Transverse colon (tissue), 3 donors: ENCODE measurements around the gene UBE2L5.

ENCODE experiments used
- EP300 ChIP-seq: sonication (generic); formaldehyde crosslinking; IDR thresholded peaks from one replicate; pipeline ENCODE4 v1.6.1; 2017; ENCODE audit warnings: antibody characterized with exemption, low read depth
- TF ChIP-seq, protein P1 (sequence below), 5 experiments: fragments of 200-600 bp in 3 of 5; fragments of 450-650 bp in 2 of 5; sonication (generic) in 3 of 5; IDR thresholded peaks; 1 replicate in 2 of 5; 2 replicates in 3 of 5; pipeline ENCODE4 v1.5.1; 2016 to 2017; ENCODE audit warnings: antibody characterized with exemption in 5 of 5, inconsistent platforms in 3 of 5, mild to moderate bottlenecking in 2 of 5, moderate library complexity in 1 of 5

DNA sequence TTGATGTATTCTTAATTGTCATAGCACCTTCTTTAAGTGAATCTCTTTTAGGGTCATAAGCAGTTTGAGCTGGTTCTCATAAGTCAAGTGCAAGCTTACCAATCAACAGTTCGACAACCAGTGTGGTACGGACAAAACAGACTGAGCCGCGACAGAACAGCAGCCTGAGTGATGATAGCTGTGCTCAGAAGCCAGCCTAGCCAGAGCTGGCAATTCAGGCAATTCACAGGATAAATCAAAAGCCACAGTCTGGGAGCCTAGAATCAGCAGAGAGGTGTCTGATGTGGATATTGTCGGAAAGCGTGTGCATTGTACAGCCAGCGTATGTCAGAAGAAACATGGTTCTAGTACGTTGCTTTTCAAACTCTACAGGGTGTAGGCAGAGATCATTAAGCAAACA is 14.9 kb downstream of the UBE2L5 start:
- TF ChIP-seq, protein P1, sequence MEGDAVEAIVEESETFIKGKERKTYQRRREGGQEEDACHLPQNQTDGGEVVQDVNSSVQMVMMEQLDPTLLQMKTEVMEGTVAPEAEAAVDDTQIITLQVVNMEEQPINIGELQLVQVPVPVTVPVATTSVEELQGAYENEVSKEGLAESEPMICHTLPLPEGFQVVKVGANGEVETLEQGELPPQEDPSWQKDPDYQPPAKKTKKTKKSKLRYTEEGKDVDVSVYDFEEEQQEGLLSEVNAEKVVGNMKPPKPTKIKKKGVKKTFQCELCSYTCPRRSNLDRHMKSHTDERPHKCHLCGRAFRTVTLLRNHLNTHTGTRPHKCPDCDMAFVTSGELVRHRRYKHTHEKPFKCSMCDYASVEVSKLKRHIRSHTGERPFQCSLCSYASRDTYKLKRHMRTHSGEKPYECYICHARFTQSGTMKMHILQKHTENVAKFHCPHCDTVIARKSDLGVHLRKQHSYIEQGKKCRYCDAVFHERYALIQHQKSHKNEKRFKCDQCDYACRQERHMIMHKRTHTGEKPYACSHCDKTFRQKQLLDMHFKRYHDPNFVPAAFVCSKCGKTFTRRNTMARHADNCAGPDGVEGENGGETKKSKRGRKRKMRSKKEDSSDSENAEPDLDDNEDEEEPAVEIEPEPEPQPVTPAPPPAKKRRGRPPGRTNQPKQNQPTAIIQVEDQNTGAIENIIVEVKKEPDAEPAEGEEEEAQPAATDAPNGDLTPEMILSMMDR (IDR thresholded peaks at IDR 0.05), result no peak
- no peak for TF ChIP-seq EP300
